Measurements from ENCODE around the gene NUPR1.
"Not testable (repeated sequence)": the region's sequence is repeated elsewhere in the genome, so short reads cannot be mapped to it uniquely, and the experiment has no call there.

NUPR1 gene

DNA sequence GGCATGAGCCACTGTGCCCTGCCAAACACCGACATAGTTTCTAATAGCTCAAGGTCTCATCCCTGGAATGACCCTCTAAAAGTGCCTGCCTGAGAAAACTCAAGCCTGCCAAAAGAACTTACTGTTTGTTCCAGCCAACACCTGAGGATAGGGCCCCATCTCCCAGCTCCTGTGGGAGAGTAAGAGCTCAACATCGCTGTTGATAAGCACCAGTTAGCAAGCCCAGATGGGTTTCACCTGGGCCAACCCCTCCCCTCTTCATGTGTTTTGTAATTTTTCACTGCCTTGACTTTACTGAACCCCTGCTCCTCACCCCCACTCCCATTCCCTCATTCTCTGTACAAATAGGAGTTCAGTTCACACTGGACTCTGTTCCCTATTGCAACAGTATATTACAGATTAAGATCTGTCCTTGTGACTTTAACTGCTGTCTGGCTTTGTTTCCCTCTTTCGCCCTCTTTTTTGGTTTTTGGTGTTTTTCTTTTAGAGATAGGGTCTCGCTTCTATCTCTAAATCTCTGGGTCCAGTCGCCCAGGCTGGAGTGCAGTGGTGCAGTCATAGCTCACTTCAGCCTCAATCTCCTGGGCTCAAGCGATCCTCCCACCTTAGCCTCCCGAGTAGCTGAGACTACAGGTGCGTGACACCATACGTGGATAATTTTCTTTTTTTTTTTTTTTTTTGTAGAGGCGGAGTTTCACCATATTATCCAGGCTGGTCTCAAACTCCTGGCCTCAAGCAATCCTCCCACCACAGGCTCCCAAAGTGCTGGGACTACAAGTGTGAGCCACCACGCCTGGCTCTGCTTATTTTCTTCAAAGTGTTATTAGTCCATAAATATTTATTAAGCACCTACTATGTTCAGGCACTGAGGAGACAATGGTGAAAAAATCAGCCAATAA, 12.3 kb downstream of the NUPR1 start:
- DNase-seq: no peak

DNA sequence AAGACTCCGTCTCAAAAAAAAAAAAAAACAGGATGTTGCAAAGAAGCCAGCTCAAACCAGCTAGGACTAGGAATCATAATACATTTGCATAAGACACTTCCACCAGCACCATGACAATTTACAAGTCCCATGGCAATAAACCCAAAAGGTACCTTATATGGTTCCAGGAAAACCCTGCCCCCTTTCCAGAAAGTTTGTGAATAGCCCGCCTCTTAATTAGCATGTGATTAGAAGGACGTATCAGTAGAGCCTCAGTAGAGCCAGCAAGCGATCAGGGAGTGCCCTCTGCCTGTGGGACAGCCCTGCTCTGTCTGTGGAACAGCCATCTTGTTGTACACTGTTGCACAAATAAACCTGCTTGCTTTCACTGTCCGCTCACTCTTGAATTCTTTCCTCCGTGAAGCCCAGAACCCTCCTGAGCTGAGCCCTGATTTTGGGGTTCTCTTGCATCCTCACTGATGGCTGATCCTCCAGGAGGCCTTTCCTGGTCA, 14.0 kb downstream of the NUPR1 start:
- DNase-seq: no peak

DNA sequence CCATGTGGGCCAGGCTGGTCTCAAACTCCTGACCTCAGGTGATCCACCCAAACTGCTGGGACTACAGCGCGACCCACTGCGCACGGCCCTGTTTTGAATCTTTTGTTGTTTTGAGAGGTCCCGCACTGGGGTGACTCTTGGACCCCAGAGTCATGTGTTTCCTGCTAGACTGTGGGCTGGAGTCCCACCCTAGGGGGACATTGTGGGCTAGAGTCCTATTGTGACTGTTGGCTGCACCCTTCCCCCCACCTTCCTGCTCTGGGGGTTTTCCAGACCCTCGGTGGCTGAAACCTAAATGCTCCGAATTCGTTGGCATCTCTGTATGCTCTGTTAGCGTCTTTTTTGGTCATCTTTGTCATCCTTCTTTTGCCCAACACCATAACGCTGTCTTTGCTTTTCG, 16.0 kb downstream of the NUPR1 start:
- no peak for DNase-seq

DNA sequence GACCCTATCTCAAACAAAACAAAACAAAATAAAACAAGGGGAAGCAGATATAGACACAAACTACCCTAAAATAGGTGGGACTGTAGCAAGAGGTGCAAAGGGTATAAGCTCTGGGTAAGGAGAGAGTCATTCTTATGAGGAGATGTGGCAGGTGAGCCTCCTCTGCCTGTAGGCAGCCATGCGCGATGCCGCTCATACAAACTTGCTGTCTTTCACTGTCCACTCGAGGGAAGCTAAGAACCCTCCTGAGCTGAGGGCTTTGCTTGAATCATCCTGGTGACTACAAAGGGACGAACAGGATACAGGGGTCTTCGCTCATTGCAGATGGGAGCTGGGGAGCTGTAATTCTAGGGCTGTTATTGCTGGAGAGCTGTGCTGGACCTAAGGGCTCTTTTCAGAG, 17.3 kb downstream of the NUPR1 start:
- no peak for DNase-seq

DNA sequence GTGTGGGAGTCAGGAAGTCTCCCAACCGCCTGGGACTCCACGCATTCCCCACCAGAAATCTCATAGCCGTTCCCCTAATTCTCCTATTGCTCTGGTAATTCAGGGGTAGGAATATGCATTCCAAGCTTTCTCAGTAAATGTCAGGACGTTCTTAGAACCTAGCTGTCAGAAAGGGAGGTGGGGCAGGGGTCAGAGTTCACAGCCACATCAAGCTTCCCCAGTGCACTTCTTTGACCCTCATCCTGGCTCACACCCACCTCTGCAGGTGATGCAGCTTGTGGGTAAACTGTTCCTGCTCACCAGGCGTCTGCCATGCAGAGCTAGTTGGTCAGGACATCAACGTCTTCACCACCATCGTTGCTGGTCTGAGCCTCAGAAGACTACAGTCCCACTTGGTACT, 18.1 kb downstream of the NUPR1 start:
- no peak for DNase-seq

DNA sequence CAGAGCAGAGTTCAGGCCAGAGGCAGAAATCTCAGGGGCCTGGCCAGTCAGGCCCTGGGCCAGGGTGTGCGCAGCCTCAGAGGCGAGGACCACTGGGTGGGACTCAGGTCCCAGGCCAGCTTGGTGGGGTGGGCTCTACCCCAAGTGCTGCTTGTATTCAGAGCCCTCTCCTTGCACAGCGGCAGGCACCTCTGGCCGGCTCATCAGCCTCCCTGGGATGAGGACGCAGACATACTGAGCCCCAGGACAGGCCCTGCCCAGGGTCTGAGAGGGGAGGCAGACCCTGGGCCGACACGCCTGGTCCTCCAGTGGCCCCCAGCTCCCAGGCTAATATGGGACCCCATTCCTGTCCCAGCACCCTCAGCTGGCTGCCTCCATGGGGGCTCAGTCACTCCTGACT, 24.5 kb downstream of the NUPR1 start:
- no peak for DNase-seq

DNA sequence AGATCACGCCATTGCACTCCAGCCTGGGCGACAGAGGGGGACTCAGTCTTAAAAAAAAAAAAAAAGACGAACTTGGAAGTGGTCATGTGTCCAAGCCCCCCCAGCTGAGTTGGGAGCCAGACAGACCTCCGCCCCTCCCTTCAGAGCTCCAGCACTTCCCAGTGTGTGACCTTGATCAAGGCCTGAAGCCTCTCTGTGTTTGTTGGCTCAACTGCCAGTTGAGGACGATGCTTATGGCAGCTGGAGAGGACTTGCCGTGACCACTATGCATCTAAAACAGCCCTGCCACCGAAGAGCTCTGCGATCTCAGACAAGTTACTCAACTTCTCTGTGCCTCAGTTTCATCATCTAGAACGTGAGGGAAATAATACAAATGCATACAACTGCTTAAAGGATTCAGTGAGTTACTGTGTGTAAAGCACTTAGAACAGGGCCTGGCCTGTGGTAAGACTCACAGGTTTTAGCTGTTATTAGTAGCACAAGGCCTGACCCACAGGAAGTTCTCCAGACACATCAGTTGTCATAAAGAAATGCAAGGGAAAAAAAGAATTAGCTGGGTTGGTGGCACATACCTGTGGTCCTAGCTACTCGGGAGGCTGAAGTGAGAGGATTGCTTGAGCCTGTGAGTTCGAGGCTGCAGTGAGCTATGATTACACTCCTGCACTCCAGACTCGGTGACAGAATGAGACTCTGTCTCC, 25.1 kb downstream of the NUPR1 start:
- no peak for DNase-seq

DNA sequence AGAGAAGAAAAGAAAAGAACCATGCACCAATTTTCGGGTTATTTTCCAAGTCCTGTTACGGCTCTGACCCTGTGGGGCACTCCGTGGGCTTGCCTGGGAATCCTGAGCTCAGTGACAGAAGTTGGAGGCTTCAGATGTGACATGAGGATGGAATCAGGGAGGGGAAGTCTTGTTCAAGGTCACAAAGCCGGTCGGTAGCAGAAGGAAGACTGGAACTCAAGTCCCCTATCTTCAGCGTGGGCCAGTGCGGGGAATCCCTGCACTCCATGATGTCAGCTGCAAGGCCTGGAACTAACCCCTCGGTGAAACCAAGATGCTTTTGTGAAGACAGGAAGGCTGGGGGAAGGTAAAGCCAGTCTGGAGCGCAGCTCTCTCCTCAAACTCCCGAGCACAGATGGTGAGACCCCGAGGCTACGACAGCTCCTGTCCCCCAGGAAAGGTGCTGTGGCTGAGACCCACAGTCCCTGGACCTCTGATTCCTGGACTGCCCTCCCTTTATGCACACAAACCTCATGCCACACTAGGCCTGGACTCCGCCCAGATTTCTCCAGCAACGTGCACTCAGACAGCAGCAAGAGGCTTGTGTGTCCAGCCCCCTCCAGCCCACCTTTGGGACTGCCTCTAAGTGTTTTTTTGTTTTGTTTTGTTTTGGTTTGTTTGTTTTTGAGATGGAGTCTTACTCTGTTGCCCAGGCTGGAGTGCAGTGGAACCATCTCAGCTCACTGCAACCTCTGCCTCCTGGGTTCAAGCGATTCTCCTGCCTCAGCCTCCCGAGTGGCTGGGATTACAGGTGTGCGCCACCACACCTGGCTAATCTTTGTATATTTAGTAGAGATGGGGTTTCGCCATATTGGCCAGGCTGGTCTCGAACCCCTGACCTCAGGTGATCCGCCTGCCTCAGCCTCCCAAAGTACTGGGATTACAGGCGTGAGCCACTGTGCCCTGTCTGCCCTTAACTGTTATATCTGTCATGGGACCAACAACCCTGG, 26.7 kb downstream of the NUPR1 start:
- no peak for DNase-seq

DNA sequence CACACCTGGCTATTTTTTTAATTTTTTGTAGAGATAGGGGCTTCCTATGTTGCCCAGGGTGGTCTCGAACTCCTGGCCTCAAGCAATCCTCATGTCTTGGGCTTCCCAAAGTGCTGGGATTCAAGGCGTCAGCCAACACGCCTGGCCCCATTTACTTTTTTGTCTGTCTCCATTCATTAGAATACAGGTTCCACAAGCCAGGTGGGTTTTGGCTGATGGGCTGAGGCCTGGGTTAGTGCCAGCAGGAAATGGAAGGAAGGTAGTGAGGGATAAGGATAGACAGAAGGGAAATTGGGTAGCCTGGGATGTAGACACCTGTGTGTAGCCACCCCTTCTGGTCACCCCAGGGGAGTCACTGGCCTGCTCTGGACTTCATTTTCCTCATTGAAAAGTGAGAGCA, 27.7 kb downstream of the NUPR1 start:
- DNase-seq: no peak

DNA sequence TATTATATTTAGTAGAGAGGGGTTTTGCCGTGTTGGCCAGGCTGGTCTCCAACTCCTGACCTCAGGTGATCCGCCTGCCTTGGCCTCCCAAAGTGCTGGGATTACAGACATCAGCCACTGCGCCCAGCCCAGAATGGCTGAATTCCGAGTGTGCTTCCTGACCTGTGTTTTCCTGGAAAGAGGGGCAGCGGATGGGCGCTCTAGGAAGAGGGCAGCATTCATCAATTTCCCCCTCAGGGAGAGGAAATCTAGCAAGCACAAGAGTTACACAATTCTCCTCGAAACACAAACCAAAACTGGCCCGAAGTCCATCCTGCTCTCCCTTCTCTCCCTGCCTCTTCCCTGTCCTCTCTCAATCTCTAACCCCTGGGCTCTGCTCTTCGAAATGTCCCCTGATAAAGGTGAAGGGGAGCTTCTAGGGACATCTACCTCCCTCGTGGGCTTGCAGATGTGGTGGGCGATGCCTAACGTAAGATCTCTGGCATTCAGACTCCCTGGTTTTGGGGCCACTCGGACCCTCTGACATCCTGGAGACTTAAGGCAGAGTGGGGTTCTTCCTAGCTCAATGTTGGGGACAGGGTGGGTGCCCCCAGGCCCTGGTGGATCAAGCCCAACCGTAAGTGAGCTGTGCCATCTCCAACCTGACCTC, 33.2 kb downstream of the NUPR1 start:
- no peak for DNase-seq

DNA sequence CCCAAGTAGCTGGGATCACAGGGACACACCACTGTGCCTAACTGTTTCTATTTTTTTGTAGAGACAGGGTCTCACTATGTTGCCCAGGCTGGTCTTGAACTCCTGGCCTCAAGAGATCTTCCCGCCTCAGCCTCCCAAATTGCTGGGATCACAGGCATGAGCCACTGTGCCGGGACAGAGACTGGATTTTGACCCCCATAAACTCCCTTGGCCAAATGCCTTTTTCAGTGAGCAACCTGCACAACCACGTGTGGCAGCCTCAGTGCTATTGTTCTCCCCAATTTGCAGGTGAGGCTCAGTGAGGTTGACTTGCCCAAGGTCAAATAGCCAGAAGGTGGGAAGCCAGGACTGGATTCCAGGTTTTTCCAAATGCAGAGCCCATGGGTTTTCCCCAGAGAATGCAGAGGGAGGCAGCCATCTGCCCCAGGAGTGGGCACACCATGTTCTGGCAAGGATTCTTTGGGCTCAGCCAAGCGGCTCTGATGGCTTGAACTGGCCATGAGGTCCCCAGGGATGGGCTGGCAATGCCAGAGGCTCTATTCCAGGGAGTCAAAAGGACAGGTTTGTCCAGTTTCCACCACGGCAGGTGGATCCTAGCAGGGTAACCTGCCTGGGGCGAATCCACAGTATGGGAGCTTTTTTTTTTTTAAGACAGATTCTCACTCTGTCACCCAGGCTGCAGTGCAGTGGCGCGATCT, 33.9 kb downstream of the NUPR1 start:
- DNase-seq: no peak

DNA sequence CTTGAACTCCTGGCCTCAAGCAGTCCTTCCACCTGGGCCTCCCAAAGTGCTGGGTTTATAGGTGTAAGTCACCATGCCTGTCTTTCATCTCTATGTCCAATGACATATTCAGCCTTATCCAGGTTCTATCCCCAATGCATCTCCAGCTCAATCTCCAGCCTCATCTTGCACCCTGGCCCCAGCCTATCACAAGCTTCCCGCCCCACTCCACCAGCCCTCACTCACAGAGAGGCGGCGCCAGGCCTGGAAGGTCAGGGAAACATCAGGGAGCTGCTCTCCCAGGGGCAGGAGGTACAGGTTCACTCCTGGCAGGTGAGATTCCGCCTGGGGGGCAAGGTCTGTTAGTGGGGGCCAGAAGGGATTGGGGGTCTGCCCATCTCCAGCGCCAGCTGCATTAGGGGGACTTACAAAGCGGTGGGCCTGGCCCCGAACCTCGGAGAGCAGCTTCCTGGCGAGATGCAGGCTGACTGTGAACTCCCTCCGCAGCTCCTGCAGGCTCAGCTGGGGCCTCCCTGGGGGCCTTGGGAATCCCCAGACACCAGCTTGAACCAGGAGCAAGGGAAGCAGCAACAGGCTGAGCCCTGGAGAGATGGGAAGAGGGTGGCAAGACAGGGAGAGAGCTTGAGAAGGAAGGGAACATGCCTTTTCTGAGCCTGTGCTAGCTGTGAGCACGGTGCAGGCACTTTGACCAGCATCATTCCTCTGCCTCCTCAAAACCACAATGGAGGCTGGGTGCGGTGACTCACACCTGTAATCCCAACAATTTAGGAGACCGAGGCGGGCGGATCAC, 35.1 kb downstream of the NUPR1 start:
- DNase-seq: no peak

DNA sequence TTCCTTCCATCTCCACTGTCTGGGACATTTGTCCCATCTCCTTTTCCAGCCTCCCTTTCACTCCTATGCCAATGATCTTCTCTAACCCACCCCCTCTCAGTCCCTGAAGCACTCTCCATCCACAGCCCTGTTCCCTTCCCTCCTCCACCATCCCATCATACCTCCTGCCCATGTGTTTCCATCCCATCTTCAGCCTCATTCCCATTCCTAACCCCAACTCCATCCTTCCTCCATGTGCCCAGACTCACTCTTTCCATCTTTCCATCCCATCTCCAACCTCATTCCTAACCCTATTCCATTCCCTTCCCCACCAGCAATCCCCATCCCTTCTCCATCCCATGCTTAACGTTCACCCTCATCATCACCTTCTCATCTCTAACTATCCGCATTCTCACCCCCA, 36.5 kb downstream of the NUPR1 start:
- no peak for DNase-seq

DNA sequence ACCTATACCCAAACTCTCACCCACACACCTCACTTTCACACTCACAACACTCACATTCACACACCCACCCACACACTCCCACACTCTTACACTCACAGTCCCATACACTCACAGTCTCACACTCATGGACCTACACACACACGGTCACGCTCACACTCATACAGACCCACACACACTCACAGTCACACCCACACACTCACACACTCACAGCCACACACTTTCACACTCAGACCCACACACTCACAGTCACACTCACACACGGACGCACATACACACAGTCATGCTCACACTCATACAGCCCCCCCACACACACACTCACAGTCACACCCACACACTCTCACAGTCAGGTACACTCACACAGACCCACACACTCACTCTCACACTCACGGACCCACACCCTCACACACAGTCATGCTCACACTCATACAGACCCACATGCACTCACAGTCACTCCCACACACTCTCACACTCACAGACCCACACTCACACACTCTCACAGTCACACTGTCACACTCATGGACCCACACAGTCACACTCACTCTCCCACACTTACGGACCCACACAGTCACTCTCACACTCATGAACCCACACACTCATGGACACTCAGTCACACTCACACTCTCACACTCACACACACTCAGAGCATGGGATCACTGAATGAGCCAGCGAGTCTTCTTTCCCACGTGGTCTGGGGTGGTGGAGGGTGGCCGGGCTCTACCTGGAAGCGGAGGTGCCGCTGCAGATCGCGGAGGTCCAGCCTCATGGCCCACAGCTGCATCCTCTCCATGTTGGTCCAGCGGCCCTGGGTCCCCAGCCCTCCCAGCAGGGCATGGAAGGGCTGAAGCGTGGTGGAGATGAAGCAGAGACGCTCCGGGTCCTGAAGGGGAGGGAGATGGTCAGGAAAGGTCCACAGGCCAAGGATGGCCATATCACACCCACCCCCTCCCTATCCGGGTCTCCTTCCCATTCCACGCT, 37.2 kb downstream of the NUPR1 start:
- DNase-seq: no peak

DNA sequence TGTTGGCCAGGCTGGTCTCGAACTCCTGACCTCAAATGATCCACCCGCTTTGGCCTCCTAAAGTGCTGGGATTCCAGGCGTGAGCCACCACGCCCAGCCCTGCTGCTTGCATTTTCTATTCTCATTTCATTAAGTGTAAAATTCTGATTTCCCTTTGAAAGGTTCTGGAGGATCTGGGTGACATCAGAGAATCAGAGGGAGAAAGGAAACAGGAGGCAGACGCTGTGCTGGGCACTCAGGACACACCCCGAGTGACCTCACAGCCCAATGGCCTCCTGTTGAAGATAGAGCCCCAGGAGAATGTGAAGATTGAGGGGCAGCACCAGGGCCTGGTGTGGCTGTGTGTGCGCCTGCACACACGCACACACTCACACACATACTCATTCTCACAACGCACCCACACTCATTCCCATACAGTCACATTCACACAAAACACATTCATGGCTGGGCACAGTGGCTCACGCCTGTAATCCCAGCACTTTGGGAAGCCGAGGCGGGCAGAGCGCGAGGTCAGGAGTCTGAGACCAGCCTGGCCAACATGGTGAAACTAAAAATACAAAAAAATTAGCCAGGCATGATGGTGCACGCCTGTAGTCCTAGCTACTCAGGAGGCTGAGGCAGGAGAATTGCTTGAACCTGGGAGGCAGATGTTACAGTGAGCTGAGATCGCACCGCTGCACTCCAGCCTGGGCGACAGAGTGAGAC, 38.1 kb downstream of the NUPR1 start:
- not testable (repeated sequence) for DNase-seq

DNA sequence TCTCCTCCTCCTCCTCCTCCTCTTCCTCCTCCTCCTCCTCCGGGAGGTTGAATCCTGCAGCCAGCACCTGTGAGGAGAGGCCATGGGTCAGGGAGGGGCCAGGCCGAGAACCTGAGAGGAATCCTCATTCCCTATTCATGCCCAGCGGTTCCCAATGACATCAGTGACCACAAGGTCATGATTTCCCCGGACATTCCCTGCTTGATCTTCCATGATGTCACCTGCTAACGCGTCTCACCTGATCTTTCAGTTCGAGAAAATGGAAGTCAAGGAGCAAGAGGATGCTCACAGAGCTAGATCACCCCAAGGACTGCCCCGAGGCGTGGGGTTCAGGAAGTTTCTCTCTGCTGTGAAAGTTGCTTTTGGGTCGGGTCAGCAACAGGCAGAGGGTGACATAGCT, 38.9 kb downstream of the NUPR1 start:
- DNase-seq: no peak

DNA sequence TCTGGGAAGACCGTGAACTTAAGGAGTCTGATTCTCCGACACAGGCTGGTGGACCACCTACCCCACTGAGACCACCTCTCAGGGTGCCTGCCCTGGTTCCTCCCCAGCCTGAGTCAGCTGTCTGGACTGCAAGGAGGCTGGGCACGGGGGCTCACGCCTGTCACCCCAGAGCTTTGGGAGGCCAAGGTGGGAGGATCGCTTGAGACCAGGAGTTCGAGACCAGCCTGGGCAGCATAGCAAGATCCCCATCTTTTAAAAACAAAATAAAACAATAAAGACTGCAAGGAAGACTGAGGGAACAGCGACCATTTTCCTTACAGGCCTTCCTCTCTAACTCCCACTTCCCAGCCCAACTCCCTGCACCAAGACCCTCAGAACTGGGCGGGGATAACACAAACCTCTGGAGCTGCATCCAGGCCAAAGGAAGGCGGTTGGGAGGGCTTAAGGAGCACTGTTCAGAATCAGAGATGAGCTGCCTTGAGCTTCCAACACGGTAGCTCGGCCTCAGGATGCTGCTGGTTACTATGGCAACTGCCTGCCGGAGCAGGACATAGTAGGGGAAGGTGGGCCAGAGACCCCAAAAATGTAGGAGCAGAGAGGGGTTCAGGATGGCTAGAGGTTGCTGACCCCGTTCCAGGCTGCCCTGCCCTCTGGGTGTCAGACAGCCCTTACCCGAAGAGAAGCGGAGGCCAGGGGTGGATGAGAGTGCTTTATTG, 40.0 kb downstream of the NUPR1 start:
- no peak for DNase-seq

DNA sequence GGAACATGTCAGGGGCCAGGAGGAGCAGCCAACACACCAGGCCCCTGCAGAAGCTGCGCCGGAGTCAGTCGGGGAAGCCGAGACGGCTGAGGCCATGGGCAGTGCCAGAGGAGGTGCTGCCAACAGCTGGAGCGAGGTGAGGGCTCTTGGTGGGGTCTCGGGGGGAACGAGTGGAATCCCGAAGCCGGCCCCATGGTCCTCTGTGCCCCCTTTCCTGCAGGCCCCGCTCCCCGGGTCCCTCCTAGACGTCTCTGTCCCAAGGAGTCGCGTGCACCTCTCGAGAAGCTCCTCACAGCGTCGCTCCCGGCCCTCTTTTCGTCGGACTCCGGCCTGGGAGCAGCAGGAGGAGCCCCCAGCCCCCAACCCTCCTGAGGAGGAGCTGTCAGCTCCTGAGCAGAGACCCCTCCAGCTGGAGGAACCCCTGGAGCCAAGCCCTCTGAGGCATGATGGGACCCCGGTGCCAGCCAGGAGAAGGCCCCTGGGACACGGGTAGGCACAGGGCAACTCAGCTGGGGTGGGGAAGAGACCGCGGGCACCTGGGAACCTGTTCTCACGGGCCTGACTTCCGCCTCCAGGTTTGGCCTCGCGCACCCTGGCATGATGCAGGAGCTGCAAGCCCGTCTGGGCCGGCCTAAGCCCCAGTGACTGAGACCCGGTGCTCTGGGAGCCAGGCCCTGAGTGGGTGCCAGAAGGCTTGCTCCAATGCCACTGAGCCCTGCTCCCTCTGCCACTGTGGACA, 40.7 kb downstream of the NUPR1 start:
- no peak for DNase-seq

All from NCI-H1436 (cell line).